Ascending aorta (tissue), 2 donors: Measurements from ENCODE around the gene GIT2. TPM values are rescaled to one million over a fixed set of nuclear protein-coding genes. Genes with fewer than 3 reads are reported as not detected.
"Not testable (repeated sequence)": the region's sequence is repeated elsewhere in the genome, so short reads cannot be mapped to it uniquely, and the experiment has no call there.

Source experiments
- DNase-seq, 2 donors: peaks; one replicate each; pipeline ENCODE4 v3.0.0-alpha.2; 2019; ENCODE audit warnings: low spot score in 2 of 2
- H3K27ac ChIP-seq, 2 donors: fragments of 200-600 bp; sonication (generic); one replicate each; pipeline ENCODE4 v1.5.1; 2016 to 2017; ENCODE audit warnings: mild to moderate bottlenecking in 1 of 2
- H3K27me3 ChIP-seq: fragments of 200-600 bp; sonication (generic); one replicate; pipeline ENCODE4 v1.5.1; 2017
- H3K36me3 ChIP-seq, 2 donors: fragments of 200-600 bp; sonication (generic); one replicate each; pipeline ENCODE4 v1.5.1; 2016
- H3K4me1 ChIP-seq, 2 donors: fragments of 200-600 bp; sonication (generic); one replicate each; pipeline ENCODE4 v1.5.1; 2016 to 2017; ENCODE audit warnings: mild to moderate bottlenecking in 1 of 2
- H3K4me3 ChIP-seq, 2 donors: fragments of 200-600 bp; sonication (generic); one replicate each; pipeline ENCODE4 v1.5.1; 2016 to 2017; ENCODE audit warnings: mild to moderate bottlenecking in 1 of 2
- H3K9me3 ChIP-seq, 2 donors: fragments of 200-600 bp; sonication (generic); one replicate each; pipeline ENCODE4 v1.5.1; 2016
- intact Hi-C: fragments of 100-400 bp; cut with DNase I; formaldehyde crosslinking; loops from one replicate; pipeline ENCODE4 v1.15.1; 2023
- total RNA-seq: library from RNA; depleted of rRNA; stranded (reverse); fragments of >200 nt; gene quantifications from one replicate; pipeline ENCODE4 v1.1.0, GENCODE V29; 2016
- TF ChIP-seq, protein P1 (sequence below), 3 experiments: fragments of 200-600 bp in 2 of 3; fragments of 450-650 bp in 1 of 3; sonication (generic) in 2 of 3; IDR thresholded peaks; one replicate each; pipeline ENCODE4 v1.5.1; 2016 to 2019; ENCODE audit warnings: antibody characterized with exemption in 3 of 3, mild to moderate bottlenecking in 1 of 3, moderate library complexity in 1 of 3

Gene GIT2
- total RNA-seq, 1 donor from 2014 or later, result 44.9 TPM

DNA sequence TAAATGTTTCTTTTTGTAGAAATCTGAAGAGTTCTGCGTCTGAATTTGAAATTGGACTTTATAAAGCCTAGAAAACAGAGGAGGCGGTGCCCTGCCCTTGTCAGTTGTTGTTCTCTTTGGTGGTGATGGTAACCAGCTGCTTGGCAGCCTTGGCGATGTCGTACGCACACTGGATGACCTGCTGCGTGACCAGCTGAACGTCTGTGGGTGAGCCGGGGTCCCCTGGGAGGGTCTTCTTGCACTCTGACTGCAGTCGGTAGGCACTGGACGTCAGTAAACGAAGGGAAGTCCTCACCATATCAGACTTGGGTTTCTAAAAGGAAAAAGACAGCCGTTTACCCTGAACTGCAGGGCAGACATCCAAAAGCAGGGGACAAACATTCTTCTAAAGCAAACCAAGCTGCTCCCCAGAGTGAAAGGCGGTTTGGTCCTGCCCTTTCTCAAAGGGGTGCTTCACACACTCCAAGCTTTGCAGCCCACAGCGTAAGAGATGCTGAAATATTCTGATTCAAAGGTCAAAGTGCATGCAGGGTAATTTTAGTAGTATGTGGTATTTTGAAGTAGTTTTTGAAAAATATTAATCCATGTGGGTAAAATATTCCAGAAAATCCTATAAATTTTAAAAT is 63.2 kb downstream of the GIT2 start:
- H3K4me1 ChIP-seq, result no peaks in the 10 kb centered on the region
- no peak for DNase-seq
- no peaks in the 10 kb centered on the region for H3K9me3 ChIP-seq
- H3K4me3 ChIP-seq, result no peak overlapping the region
- intact Hi-C loops, result no loop called here
- H3K27me3 ChIP-seq, result no peaks in the 10 kb centered on the region
- TF ChIP-seq, protein P1, sequence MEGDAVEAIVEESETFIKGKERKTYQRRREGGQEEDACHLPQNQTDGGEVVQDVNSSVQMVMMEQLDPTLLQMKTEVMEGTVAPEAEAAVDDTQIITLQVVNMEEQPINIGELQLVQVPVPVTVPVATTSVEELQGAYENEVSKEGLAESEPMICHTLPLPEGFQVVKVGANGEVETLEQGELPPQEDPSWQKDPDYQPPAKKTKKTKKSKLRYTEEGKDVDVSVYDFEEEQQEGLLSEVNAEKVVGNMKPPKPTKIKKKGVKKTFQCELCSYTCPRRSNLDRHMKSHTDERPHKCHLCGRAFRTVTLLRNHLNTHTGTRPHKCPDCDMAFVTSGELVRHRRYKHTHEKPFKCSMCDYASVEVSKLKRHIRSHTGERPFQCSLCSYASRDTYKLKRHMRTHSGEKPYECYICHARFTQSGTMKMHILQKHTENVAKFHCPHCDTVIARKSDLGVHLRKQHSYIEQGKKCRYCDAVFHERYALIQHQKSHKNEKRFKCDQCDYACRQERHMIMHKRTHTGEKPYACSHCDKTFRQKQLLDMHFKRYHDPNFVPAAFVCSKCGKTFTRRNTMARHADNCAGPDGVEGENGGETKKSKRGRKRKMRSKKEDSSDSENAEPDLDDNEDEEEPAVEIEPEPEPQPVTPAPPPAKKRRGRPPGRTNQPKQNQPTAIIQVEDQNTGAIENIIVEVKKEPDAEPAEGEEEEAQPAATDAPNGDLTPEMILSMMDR (IDR thresholded peaks at IDR 0.05), result no peak
- H3K36me3 ChIP-seq, result peaks cover 64 to 83% of the 10 kb centered on the region in 2 donors
- no peak overlapping the region for H3K27ac ChIP-seq

DNA sequence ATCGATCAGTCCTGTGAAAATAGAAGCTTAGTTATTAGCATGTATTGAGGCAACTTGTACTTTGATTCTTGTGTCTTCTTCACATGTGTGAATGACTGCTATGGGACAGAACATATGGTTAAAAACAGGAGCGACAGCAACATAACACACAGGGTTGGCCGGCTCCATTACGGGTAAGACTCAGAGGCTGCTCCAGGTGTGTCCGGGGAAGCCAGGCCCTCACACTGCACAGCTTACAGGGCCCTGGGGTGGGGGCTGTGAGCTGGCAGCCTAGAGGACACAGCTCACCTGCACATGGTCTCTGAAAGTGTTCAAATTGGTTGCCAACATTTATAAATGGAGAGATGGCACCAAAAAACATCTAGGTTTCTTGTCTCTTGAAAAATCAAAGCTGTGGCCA is 65.0 kb downstream of the GIT2 start:
- Histone ChIP-seq H3K4me3 (no peak overlapping the region), H3K27me3 (no peaks in the 10 kb centered on the region), H3K9me3 (no peaks in the 10 kb centered on the region), H3K4me1 (no peaks in the 10 kb centered on the region), H3K36me3 (peaks cover 59 to 74% of the 10 kb centered on the region in 2 donors), H3K27ac (no peak overlapping the region)
- DNase-seq, result no peak
- TF ChIP-seq, protein P1 (IDR thresholded peaks at IDR 0.05), result no peak
- intact Hi-C loops, result no loop called here

DNA sequence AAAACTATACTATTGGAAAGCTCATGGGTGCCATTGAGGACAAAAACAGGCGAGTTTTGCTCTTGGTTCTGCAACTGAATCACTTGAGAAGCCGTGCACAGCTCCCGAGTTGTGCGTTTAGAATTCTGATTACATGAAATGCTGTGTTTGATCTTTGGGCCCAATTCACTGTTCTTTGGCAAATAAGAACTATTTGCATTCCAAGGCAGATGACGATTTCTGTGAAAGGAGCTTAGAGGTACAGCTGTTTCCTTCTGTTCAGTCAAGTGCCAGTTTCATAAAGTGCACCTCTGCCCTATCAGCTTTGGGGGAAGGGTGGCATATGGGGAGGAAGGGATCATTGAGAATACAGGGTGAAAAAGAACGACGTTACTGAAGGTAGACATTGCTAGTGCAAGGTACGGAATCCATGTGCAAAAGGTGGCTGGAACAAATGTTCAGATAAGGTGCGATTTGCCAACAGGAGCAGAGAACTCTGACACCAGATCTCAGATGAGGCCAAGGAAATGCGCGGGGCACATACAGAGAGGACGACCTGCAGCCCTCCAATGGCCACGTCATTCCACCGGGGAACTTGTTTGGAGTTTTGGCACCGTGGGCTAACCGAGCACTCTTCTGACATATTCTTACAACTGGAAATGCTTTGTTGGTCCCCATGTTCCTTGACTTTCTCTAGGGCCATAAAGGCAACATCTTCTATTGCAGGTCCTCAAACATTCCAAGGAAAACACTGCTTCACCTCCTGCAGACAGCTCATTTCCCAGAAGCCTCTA is 66.0 kb downstream of the GIT2 start:
- Histone ChIP-seq H3K9me3 (no peaks in the 10 kb centered on the region), H3K27me3 (no peaks in the 10 kb centered on the region), H3K4me3 (no peak overlapping the region), H3K4me1 (no peaks in the 10 kb centered on the region), H3K27ac (no peak overlapping the region), H3K36me3 (peaks cover 50 to 66% of the 10 kb centered on the region in 2 donors)
- TF ChIP-seq, protein P1 (IDR thresholded peaks at IDR 0.05), result no peak
- intact Hi-C loops, result no loop called here
- no peak for DNase-seq

DNA sequence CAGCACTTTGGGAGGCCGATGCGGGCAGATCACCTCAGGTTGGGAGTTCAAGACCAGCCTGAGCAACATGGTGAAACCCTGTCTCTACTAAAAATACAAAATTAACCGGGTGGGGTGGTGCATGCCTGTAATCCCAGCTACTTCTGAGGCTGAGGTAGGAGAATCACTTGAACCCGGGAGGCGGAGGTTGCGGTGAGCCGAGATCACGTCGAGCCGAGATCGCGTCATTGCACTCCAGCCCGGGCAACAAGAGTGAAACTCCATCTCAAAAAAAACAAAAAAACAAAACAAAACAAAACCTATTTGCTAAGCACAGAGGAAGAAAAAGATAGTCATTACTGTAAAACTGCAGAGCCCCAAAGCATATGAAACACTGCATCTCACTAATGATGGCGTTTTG is 66.8 kb downstream of the GIT2 start:
- DNase-seq, H3K9me3 ChIP-seq, H3K4me1 ChIP-seq, H3K27ac ChIP-seq, H3K27me3 ChIP-seq, intact Hi-C loops, H3K4me3 ChIP-seq: not testable (repeated sequence)
- peaks cover 45 to 60% of the 10 kb centered on the region in 2 donors for H3K36me3 ChIP-seq

DNA sequence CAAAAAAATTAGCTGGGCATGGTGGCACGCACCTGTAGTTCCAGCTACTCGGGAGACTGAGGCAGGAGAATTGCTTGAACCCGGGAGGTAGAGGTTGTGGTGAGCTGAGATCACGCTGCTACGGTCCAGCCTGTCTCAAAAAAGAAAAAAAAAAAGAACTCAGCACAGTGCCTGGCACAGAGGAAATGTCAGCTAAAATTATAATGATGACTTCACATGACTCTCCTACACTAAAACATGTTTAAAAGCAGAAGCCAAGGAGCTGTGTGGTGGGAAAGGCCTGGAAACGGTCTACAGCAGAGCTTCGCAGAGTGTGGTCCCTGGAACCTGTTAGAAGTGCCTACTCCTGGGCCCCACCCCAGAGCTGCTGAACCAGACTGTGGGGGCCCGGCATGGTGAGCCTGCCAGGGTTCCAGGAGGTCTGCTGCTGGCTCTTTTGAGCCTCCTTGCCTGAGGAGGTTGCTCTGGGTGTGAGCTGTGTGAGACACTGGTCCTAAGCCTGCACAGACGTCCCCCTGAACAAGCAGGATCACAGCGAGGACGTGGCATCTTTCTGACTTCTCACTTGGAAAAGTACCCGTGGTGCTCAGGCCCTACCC is 68.0 kb downstream of the GIT2 start:
- intact Hi-C loops, result no loop called here
- H3K27me3 ChIP-seq, result no peaks in the 10 kb centered on the region
- no peak for DNase-seq
- H3K27ac ChIP-seq, result no peak overlapping the region
- H3K9me3 ChIP-seq, result no peaks in the 10 kb centered on the region
- TF ChIP-seq, protein P1 (IDR thresholded peaks at IDR 0.05), result no peak
- H3K36me3 ChIP-seq, result peaks cover 36 to 49% of the 10 kb centered on the region in 2 donors
- H3K4me1 ChIP-seq, result no peaks in the 10 kb centered on the region
- no peak overlapping the region for H3K4me3 ChIP-seq

DNA sequence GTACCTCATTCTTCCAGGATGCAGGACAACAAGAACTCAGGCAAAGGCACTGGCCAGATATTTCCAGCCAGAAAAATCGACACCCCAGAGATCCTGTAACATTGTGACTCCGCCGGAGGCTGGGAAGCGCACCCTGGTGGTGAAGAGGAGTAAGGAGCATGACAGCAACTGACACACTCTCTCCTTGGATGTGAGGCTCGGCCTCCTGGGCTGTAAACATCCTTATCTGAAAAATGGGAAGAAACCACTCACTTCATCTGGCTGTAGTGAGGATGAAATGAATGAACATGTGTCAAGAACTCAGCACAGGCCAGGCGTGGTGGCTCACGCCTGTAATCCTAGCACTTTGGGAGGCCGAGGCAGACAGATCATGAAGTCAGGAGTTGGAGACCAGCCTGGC is 68.5 kb downstream of the GIT2 start:
- Histone ChIP-seq H3K4me3 (no peak overlapping the region), H3K27me3 (no peaks in the 10 kb centered on the region), H3K36me3 (peaks cover 30 to 49% of the 10 kb centered on the region in 2 donors), H3K27ac (no peak overlapping the region), H3K9me3 (no peaks in the 10 kb centered on the region), H3K4me1 (no peaks in the 10 kb centered on the region)
- intact Hi-C loops, result no loop called here
- DNase-seq, result no peak
- TF ChIP-seq, protein P1 (IDR thresholded peaks at IDR 0.05), result peak in 2 of 3 experiments; percentile 40 to 45
